Measurements from ENCODE around the gene LHX2. TPM values are rescaled to one million over a fixed set of nuclear protein-coding genes. Genes with fewer than 3 reads are reported as not detected.

LHX2 gene
- total RNA-seq, 4 donors from 2014 or later, result not detected

DNA sequence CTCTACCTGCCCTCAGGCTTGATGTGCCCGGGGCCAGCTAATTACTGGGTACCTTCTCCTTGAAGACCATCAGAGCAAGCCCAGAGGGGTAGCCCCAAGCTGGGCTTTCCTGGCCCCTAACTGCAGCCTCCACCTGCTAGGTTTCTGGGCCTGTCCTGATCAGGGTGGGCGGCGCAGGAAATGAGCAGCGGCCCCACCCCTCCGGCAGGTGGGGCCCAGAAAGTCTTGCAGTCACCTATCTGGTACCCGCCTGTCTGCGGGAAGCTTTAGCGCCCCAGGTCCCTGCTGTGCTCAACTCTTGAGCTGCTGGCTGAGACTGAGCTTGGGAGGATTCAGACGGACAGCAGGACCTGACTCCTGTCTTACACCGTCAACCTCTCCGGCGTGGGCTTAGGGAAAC is 37.1 kb upstream of the LHX2 start:
- TF ChIP-seq CTCF (IDR thresholded peaks at IDR 0.05; ENCODE audit: low read depth), result no peak

DNA sequence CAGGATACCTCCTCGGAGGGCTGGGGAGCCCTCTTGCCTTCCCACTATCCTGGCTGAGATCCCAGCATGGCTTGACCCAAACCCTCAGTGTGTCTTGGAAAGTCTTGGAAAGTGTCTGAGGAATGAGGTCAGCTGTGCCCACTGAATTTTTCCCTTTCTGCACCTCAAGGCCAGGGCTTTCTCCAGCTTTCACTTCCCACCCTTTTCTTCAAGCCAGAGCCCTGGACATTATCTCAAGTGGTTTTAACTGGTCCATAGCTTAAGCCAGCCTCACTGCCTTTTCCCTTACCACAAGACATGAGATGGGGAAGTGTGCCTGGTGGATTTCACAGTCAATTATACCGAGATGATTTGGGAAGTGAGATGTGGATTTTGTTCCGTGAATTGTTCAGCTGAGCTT is 35.7 kb upstream of the LHX2 start:
- no peak for TF ChIP-seq CTCF (IDR thresholded peaks at IDR 0.05; ENCODE audit: low read depth)

GRCh38 chr9:123978981-123979380 is 32.6 kb upstream of the LHX2 start:
- no peak for TF ChIP-seq CTCF (IDR thresholded peaks at IDR 0.05; ENCODE audit: low read depth)

DNA sequence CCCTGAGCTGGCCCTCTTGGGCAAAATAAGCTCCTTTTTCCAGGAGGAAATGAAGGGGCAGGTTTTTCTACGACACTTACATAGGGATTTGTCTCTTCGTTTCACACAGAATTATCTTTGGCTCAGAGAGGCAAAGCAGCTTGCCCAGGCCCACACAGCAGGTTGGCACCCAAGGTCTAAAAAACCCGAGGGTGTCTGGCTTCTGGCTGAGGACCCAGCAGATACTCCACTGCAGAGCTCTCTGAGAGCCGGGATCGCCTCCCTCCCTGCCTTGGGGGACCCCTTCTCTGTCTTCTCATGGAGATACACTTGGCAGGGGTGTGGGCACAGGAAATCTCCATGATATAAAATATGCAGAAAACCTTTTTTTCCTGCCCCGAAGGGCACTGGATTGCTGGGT is 29.0 kb upstream of the LHX2 start:
- TF ChIP-seq CTCF (IDR thresholded peaks at IDR 0.05; ENCODE audit: low read depth), result no peak

DNA sequence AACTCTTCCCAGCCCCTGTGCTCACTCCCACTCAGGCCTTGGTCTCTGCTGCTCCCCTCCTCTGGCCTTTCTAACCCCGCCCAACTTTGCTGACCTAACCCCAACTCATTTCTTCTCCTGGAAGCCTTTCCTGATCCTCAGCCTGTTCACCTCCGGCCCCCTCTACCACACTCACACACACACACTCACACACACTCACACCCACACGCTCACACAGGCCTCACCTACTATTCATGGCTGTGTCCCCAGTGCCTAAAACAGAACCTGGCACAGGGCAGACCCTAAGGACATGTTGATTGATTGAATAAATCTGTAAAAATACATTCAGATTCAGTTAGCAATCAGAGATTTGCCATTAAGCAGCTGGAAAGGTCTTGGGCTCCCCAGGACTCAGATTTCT is 28.5 kb upstream of the LHX2 start:
- TF ChIP-seq CTCF (IDR thresholded peaks at IDR 0.05; ENCODE audit: low read depth), result no peak

DNA sequence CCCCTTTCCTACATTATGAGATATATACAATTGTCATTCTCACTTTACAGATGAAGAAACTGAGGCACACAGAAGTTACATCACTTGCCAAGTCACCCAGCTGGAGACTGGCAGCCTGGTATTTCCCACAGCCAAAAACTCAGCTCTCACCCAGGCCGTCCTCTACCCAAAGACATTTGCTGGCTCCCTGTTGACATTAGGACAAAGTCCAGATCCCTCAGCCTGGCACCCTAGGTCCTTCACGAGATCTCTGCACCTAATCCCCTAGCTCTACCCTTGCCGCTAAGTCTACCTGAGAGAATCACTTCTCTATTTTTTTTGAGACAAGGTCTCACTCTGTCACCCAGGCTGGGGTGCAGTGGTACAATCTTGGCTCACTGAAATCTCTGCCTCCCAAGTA is 26.8 kb upstream of the LHX2 start:
- no peak for TF ChIP-seq CTCF (IDR thresholded peaks at IDR 0.05; ENCODE audit: low read depth)

DNA sequence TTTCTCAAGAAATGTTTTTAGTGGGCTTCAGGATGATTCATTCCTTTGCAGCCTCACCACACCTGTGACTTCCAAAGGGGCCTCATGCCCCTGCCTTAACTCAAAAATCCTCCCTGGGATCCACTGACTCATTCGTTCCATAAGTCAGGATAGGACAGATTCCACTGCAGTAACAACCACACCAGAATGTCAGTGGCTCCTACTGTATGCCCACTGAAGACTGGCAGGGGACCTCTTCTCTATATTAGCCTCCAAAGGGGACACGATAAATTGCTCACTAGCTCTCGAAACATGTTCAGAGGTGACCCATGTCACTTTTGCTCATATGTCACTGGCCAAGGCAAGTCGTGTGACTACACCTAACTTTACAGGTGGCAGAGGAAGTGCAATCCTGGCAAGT is 25.7 kb upstream of the LHX2 start:
- TF ChIP-seq CTCF (IDR thresholded peaks at IDR 0.05; ENCODE audit: low read depth), result no peak

GRCh38 chr9:123990427-123990826 is 21.1 kb upstream of the LHX2 start:
- TF ChIP-seq CTCF (IDR thresholded peaks at IDR 0.05; ENCODE audit: low read depth), result no peak

All from subcutaneous adipose tissue (tissue), 4 donors.